ENCODE data around the gene C2CD2. TPM values are rescaled to one million over a fixed set of nuclear protein-coding genes. Genes with fewer than 3 reads are reported as not detected.

C2CD2 gene
- total and polyA plus RNA-seq, 2 donors (not counting 1 experiment from before 2014, with no cell fraction given), result 6.8 to 11.9 TPM

- no peak overlapping the region for H3K27ac ChIP-seq (ENCODE audit: low read length in 2 of 2)
- H2AFZ ChIP-seq (ENCODE audit: insufficient read depth, low read depth, low read length, poor library complexity, severe bottlenecking), result no peak overlapping the region
- no peaks in the 10 kb centered on the region for H4K20me1 ChIP-seq (ENCODE audit: control insufficient read depth, insufficient read depth, low read length, poor library complexity, severe bottlenecking)
- H3K27ac Mint-ChIP-seq, result no peak overlapping the region
- no peak overlapping the region for H3K4me3 ChIP-seq (ENCODE audit: control extremely low read depth in 1 of 5, extremely low read depth in 1 of 5, insufficient read depth in 1 of 5, low read depth in 2 of 5, low read length in 4 of 5)
- H3K27me3 ChIP-seq (replicated peaks in 1 of 4; ENCODE audit: control extremely low read depth in 1 of 4, control insufficient read depth in 3 of 4, insufficient read depth in 4 of 4, low read length in 3 of 4), result no peaks in the 10 kb centered on the region
- H3K9ac ChIP-seq (ENCODE audit: low read length), result no peak overlapping the region
- no peaks in the 10 kb centered on the region for H3K9me3 Mint-ChIP-seq (ENCODE audit: insufficient read depth)
- ChIA-PET CTCF (interaction anchor here (1.2 to 1.8 kb wide), 3 partner anchors 9 to 200 kb away, joined by 4 to 10 read pairs (median 5); no protein-coding TSS in a partner anchor), POLR2A (no interaction called here)
- DNase-seq (no peak), ATAC-seq (ENCODE audit: low read depth) (no peak)
- no peaks in the 10 kb centered on the region for H3K9me3 ChIP-seq (ENCODE audit: control extremely low read depth in 1 of 3, control insufficient read depth in 2 of 3, insufficient read depth in 1 of 3, low read length in 2 of 3)
- intact Hi-C loops (cut with micrococcal nuclease), result no loop called here
- peaks cover 17 to 19% of the 10 kb centered on the region in 2 donors for H3K4me1 ChIP-seq (ENCODE audit: control insufficient read depth in 2 of 2, insufficient read depth in 2 of 2, low read length in 2 of 2)
- peaks cover 2 to 28% of the 10 kb centered on the region in 2 experiments for H3K36me3 ChIP-seq (replicated peaks in 1 of 2; ENCODE audit: control extremely low read depth in 1 of 2, control insufficient read depth in 1 of 2, extremely low read depth in 1 of 2, insufficient read depth in 2 of 2, low read length in 1 of 2)
- no peaks in the 10 kb centered on the region for H3K79me2 ChIP-seq (ENCODE audit: control insufficient read depth, insufficient read depth, low read length)
- no peak for TF ChIP-seq EZH2 (IDR thresholded peaks at IDR 0.05; ENCODE audit: borderline replicate concordance, insufficient read depth, low read depth, low read length, poor library complexity, severe bottlenecking)
- TF ChIP-seq, protein P1, sequence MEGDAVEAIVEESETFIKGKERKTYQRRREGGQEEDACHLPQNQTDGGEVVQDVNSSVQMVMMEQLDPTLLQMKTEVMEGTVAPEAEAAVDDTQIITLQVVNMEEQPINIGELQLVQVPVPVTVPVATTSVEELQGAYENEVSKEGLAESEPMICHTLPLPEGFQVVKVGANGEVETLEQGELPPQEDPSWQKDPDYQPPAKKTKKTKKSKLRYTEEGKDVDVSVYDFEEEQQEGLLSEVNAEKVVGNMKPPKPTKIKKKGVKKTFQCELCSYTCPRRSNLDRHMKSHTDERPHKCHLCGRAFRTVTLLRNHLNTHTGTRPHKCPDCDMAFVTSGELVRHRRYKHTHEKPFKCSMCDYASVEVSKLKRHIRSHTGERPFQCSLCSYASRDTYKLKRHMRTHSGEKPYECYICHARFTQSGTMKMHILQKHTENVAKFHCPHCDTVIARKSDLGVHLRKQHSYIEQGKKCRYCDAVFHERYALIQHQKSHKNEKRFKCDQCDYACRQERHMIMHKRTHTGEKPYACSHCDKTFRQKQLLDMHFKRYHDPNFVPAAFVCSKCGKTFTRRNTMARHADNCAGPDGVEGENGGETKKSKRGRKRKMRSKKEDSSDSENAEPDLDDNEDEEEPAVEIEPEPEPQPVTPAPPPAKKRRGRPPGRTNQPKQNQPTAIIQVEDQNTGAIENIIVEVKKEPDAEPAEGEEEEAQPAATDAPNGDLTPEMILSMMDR (IDR thresholded peaks at IDR 0.05), result no peak
- no peaks in the 10 kb centered on the region for H3K27me3 Mint-ChIP-seq
- H3K4me1 Mint-ChIP-seq, result peaks cover 16% of the 10 kb centered on the region
- H3K4me3 Mint-ChIP-seq, result no peak overlapping the region
- no peak overlapping the region for H3K4me2 ChIP-seq (replicated peaks; ENCODE audit: low read depth, low read length, poor library complexity, severe bottlenecking)
- WGBS (ENCODE audit: insufficient coverage), result 93% methylated on average over 4 of the region's 4 CpGs
Observed at GRCh38 chr21:41917531-41917930, 36.3 kb downstream of the C2CD2 start.

- Histone ChIP-seq H3K79me2 (ENCODE audit: control insufficient read depth, insufficient read depth, low read length) (no peaks in the 10 kb centered on the region), H3K9me3 (ENCODE audit: control extremely low read depth in 1 of 3, control insufficient read depth in 2 of 3, insufficient read depth in 1 of 3, low read length in 2 of 3) (no peaks in the 10 kb centered on the region), H3K4me1 (ENCODE audit: control insufficient read depth in 2 of 2, insufficient read depth in 2 of 2, low read length in 2 of 2) (peaks cover 12 to 13% of the 10 kb centered on the region in 2 donors), H3K9ac (ENCODE audit: low read length) (no peak overlapping the region), H3K4me3 (ENCODE audit: control extremely low read depth in 1 of 5, extremely low read depth in 1 of 5, insufficient read depth in 1 of 5, low read depth in 2 of 5, low read length in 4 of 5) (no peak overlapping the region), H3K27me3 (replicated peaks in 1 of 4; ENCODE audit: control extremely low read depth in 1 of 4, control insufficient read depth in 3 of 4, insufficient read depth in 4 of 4, low read length in 3 of 4) (no peaks in the 10 kb centered on the region), H4K20me1 (ENCODE audit: control insufficient read depth, insufficient read depth, low read length, poor library complexity, severe bottlenecking) (no peaks in the 10 kb centered on the region), H3K36me3 (replicated peaks in 1 of 2; ENCODE audit: control extremely low read depth in 1 of 2, control insufficient read depth in 1 of 2, extremely low read depth in 1 of 2, insufficient read depth in 2 of 2, low read length in 1 of 2) (peaks cover 2 to 30% of the 10 kb centered on the region in 2 experiments), H3K27ac (ENCODE audit: low read length in 2 of 2) (no peak overlapping the region), H2AFZ (ENCODE audit: insufficient read depth, low read depth, low read length, poor library complexity, severe bottlenecking) (no peak overlapping the region), H3K4me2 (replicated peaks; ENCODE audit: low read depth, low read length, poor library complexity, severe bottlenecking) (no peak overlapping the region)
- 81% methylated on average over 3 of the region's 3 CpGs for WGBS (ENCODE audit: insufficient coverage)
- Mint-ChIP-seq H3K4me3 (no peak overlapping the region), H3K27ac (no peak overlapping the region), H3K4me1 (peaks cover 13% of the 10 kb centered on the region), H3K9me3 (ENCODE audit: insufficient read depth) (no peaks in the 10 kb centered on the region), H3K27me3 (no peaks in the 10 kb centered on the region)
- TF ChIP-seq EZH2 (IDR thresholded peaks at IDR 0.05; ENCODE audit: borderline replicate concordance, insufficient read depth, low read depth, low read length, poor library complexity, severe bottlenecking), result no peak
- TF ChIP-seq, protein P1 (IDR thresholded peaks at IDR 0.05), result no peak
- ATAC-seq (ENCODE audit: low read depth), result no peak
- intact Hi-C loops (cut with micrococcal nuclease), result no loop called here
- POLR2A ChIA-PET, result no interaction called here
- CTCF ChIA-PET, result interaction anchor here (1.2 to 1.8 kb wide), 3 partner anchors 9 to 201 kb away, joined by 4 to 10 read pairs (median 5); no protein-coding TSS in a partner anchor
- DNase-seq, result no peak
Observed at GRCh38 chr21:41916888-41917433, 36.9 kb downstream of the C2CD2 start.
